Activated CD4-positive, alpha-beta T cell treated with anti-CD3 and anti-CD28 coated beads, Interleukin-2, amount 50 U/mL, for 16 hours (primary cell): ENCODE data around the gene OLIG3.

Experiments
- DNase-seq: peaks from one replicate; pipeline ENCODE4 v3.0.0-alpha.2; 2020

Gene OLIG3

DNA sequence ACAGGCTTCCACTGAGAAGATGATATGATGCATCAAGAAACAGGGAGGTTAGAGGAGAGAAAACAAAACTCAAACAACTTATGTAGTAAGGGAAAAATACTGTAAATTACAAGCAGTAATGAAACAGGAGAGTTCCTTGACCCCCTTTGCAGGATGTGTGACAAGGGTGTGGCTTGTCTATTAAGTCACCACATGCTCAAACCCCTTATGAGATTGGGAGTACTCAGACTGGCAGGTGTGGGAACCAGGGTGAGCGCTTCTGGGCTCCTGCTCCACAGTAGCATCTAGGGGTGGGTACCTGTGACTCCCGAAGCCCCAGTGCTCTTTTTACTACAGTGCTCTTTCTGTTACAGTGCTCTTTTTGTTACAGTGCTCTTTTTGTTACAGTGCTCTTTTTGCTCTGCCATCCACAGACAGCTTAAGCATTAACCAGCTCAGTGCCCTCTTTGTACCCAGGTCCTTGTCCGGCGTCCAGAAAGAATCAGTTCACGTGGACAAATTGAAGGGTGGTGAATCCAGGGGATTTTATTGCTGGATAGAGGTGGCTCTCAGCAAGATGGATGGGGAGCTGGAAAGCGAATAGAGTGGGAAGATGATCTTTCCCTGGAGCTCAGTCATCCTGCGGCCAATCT is 28.7 kb downstream of the OLIG3 start:
- DNase-seq: no peak

DNA sequence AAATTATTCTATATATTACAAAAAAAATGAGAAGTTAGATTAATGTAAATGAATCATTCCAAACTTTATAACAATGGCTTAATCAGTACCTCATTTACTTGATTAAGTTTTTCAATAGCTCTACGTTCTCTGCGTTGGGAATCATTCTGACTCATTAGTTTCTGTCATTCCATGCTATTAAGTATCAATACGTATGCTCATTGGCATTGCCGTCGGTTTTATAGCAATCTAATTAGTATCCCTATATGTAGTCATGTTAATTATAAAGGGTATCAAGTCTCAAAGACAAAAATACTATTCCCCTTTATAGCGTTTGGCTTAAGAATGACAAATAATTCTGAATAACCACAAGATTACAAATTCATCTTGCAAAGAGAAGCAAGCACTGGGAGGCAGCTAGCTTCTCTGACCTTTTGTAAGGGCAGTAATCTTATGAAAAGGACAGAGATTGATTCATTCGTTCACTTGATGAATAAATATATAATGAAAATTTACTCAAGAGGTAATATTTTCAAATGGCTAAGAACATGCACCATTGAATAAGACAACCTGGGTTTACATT is 41.8 kb downstream of the OLIG3 start:
- DNase-seq: no peak

DNA sequence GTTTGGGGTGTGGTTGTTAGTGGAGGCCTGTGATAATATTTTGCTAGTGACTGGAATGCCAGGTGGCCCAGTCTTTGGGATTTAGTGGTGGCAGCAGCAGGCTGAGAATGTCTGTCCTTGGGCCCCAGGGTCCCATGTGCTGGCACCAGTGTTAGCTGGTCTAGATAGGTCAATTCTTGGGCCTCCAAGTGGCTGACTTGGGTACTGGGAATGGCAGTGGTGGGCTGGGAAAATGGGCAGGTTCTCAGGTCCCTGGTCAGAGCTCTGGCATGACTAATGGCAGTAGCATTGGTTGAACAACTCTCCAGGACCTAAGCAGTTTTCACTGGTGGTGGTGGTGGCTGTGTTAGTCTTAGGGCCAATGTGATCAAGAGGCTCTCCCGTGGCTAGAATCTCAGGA is 50.3 kb downstream of the OLIG3 start:
- DNase-seq: no peak
